ENCODE data around the gene STAB1.

Gene STAB1

GRCh38 chr3:52537726-52538421, 42.7 kb downstream of the STAB1 start:
- DNase-seq, result no peak

- peak in 1 of 2 donors; percentile 10 for DNase-seq
These were observed 44.0 kb downstream of the STAB1 start for GRCh38 chr3:52539010-52539653.

- no peak for DNase-seq
These were observed 45.9 kb downstream of the STAB1 start for GRCh38 chr3:52541050-52541449.

- DNase-seq, result no peak
These were observed 49.8 kb downstream of the STAB1 start for GRCh38 chr3:52544937-52545336.

- DNase-seq, result no peak
These were observed 51.2 kb downstream of the STAB1 start for GRCh38 chr3:52546111-52546901.

DNA sequence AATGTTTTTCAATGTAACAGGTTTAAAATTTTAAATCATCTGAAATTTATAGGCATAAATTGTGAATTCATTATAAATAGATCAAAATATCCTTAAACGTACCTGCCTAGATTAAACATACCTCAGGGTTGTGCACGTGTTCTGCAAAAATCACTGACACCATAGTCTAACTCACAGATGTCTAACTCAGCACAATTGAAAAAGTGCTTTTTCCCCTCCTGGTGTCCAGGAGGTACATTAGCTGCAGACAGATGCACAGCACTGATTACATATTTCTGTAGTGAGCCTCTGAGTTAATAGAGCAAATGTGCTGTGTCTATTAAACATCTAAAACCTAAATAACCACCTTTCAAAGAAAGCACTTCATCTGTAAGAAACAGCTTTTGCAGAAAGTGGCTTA, 52.0 kb downstream of the STAB1 start:
- no peak for DNase-seq

- no peak for DNase-seq
These were observed 56.0 kb downstream of the STAB1 start for GRCh38 chr3:52551118-52551517.

GRCh38 chr3:52552089-52552488, 57.0 kb downstream of the STAB1 start:
- DNase-seq, result no peak

GRCh38 chr3:52554026-52554755, 59.1 kb downstream of the STAB1 start:
- no peak for DNase-seq

- no peak for DNase-seq
These were observed 59.9 kb downstream of the STAB1 start for GRCh38 chr3:52555056-52555455.

DNA sequence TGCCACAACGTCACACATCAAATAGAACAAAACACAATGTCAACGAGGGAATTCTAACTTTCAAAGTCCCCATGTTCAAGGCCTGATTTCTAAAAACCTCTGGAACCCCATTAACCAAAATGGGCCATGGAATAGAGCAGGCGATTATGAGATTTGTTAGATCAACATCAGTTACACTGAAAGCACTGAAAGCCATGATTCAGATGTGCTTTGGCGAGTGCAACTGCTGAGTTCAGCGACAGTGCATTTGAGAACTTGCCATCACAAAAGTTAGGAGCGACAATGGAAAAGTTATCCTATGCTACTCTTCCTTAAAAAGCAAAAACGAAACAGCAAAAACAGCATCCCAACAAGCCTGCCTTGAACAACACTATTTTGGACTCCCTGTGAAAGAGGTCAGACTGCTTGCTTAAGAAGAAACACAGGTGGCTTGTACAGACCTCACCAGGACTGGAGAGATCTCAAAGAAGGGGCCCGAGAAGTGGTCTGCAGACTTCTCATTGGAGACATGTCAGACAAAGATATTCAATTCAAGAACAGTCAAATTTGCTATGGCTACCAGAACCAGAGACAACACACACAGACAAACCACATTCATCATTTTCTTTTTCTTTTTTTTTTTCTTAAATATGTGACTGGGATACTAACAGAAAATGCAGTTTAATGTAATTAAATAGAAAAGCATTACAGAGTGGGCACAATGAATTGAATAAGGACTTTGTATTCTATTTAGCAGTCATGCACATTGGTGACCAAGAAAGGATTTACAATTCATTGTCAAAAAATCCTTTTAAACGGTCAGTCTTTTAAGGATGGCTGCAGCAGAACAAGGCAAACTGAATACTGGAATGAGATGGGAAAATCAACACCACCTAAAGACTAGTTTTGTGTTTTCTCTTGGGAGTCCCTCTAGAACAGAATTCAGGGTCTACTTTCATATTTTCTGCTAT, 62.1 kb downstream of the STAB1 start:
- DNase-seq, result no peak

DNA sequence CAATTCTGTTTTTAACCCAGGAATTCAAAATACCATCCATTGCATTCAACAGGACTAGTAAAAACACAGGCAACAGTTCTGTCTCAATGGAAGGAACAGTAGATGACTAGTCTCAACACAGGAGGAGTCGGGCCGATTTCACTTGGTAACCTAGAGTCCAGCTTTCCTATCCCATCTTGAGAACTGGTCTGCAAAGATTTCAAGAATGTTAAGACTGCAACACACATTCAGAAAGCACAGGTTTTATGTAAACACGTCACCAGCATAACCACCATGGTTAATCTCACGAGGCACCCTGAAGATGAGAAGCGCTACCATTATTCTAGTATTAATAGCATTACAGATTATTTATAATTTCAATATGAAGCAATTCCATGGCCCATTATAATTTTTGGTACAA, 63.3 kb downstream of the STAB1 start:
- DNase-seq, result no peak

DNA sequence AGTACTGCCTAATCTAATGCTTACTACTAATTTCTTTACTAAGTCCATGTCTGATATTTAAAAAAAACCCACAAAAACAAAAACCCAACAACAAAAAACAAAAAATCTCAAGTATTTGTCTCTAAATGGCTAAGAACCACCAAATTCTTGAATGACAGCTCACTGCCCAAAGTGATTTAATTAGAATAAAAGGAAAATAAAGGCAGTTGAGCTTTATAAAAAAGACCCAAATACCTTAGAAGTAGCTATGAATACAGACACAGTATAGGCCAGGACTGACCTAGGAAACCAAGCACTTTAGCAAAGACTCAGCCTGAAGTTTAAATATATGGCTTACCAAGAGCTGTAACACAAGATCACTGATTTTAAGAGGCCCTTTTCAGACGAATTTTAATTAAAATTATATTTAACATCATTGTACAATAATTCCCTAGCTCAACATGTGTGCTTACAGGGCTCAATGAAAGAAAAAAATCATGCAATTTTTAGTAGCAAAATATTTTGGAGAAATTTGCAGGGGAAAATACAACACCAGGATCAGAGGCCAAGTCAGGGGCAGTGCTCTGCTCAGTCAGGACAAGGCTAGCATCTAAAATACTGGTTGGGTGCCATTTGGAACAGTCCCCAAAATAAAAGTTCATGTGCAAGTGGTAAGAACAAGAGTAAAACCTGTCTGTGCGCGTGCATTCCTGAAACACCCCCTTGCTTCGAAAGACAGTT, 66.0 kb downstream of the STAB1 start:
- no peak for DNase-seq

GRCh38 chr3:52563984-52564383, 68.8 kb downstream of the STAB1 start:
- DNase-seq, result no peak

DNA sequence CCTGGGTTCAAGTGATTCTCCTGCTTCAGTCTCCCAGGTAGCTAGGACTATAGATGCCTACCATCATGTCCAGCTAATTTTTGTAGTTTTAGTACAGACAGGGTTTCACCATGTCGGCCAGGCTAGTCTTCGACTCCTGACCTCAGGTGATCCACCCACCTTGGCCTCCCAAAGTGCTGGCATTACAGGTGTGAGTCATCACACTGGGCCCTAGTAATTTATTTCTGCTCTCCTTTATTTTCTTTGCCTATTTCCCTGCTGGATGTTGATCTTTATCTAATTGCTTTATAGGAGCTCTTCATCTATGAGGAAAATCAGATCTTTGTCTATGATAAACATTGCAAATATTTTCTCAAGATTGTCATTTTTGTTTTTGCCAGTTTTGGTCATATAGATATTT, 72.9 kb downstream of the STAB1 start:
- DNase-seq, result no peak

DNA sequence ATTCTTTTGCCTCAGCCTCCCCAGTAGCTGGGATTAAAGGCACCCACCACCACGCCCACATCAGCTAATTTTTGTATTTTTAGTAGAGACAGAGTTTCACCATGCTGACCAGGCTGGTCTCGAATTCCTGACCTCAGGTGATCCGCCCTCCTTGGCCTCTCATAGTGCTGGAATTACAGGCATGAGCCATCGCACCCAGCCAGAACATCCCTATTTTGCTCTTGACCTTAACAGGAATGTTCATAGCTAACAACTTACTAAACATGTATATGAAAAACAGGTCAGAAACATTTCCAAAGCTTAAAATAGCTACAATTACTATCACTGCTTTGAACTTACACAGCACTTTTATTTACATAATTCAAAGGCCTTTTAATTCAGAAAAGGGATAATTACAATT, 74.9 kb downstream of the STAB1 start:
- no peak for DNase-seq

GRCh38 chr3:52572221-52572620, 77.1 kb downstream of the STAB1 start:
- DNase-seq, result no peak

All from inflammatory macrophage treated with lipopolysaccharide for 1 hour (primary cell).